Measurements from ENCODE around the gene ALKBH5.

- TF ChIP-seq CTCF (conservative IDR thresholded peaks at IDR 0.05 in 1 of 2, IDR thresholded peaks at IDR 0.05 in 1 of 2; ENCODE audit: extremely low read depth in 1 of 2, insufficient read depth in 1 of 2, low read depth in 1 of 2, low read length in 2 of 2) (no peak), EZH2 (IDR thresholded peaks at IDR 0.05; ENCODE audit: borderline replicate concordance, low read length) (no peak)
Measured at GRCh38 chr17:18157354-18157985, 26.2 kb upstream of the ALKBH5 start.

All from mammary epithelial cell (primary cell).